Transverse colon (tissue), 4 donors: Measurements from ENCODE around the gene S1PR5. TPM values are rescaled to one million over a fixed set of nuclear protein-coding genes. Genes with fewer than 3 reads are reported as not detected.

Source experiments
- DNase-seq: peaks from one replicate; pipeline ENCODE4 v3.0.0-alpha.2; 2019
- H3K27ac ChIP-seq, 4 donors: fragments of 200-600 bp; sonication (generic); 2 replicates each; pipeline ENCODE4 v1.5.1; 2016 to 2018; ENCODE audit warnings: inconsistent platforms in 4 of 4
- H3K27me3 ChIP-seq: fragments of 200-600 bp; sonication (generic); 2 replicates; pipeline ENCODE4 v1.5.1; 2017; ENCODE audit warnings: inconsistent platforms
- H3K36me3 ChIP-seq, 4 donors: fragments of 200-600 bp; sonication (generic); 2 replicates each; pipeline ENCODE4 v1.5.1; 2017 to 2019; ENCODE audit warnings: inconsistent platforms in 4 of 4
- H3K4me1 ChIP-seq, 4 donors: fragments of 200-600 bp; sonication (generic); 2 replicates each; pipeline ENCODE4 v1.5.1; 2017 to 2020; ENCODE audit warnings: inconsistent platforms in 4 of 4
- H3K4me3 ChIP-seq, 4 donors: fragments of 200-600 bp; sonication (generic); 1 replicate in 1 of 4; 2 replicates in 3 of 4; pipeline versions ENCODE4 v1.5.1 to v1.6.1; 2017 to 2019; ENCODE audit warnings: inconsistent platforms in 4 of 4
- H3K9me3 ChIP-seq, 2 donors: fragments of 200-600 bp; sonication (generic); 2 replicates each; pipeline ENCODE4 v1.5.1; 2017 to 2019; ENCODE audit warnings: inconsistent platforms in 2 of 2
- EP300 ChIP-seq: sonication (generic); formaldehyde crosslinking; IDR thresholded peaks from one replicate; pipeline ENCODE4 v1.6.1; 2017; ENCODE audit warnings: antibody characterized with exemption, low read depth
- POLR2A ChIP-seq: fragments of 450-650 bp; IDR thresholded peaks from one replicate; pipeline ENCODE4 v1.6.1; 2016; ENCODE audit warnings: antibody characterized with exemption, mild to moderate bottlenecking, moderate library complexity
- POLR2AphosphoS5 ChIP-seq, 3 donors: sonication (generic); formaldehyde crosslinking; IDR thresholded peaks; one replicate each; pipeline ENCODE4 v1.6.1; 2016; ENCODE audit warnings: antibody characterized with exemption in 3 of 3
- WGBS, 2 donors: methylation state at CpG; one replicate each; pipeline ENCODE4 v1.1.5; 2018; ENCODE audit warnings: low coverage in 1 of 2; 5-methylcytosine and 5-hydroxymethylcytosine counted together
- in situ Hi-C, 4 donors: fragments of 200-750 bp; cut with MboI; loops; one replicate each; pipeline versions ENCODE4 v1.15.0 to v1.15.1; 2017; ENCODE audit warnings: low sequenced_read_pairs in 3 of 4, low pct_ligation_motif_present in 1 of 4, low pct_unique_long_range_greater_than_20kb in 1 of 4
- intact Hi-C: fragments of 100-400 bp; cut with DNase I; formaldehyde crosslinking; loops from one replicate; pipeline ENCODE4 v1.15.1; 2023; ENCODE audit warnings: low total_unique reads
- total RNA-seq, 4 donors: library from RNA; depleted of rRNA; stranded (reverse); fragments of >200 nt; gene quantifications; one replicate each; pipeline ENCODE4 v1.1.0, GENCODE V29; 2016
- TF ChIP-seq, protein P1 (sequence below), 5 experiments: fragments of 200-600 bp in 3 of 5; fragments of 450-650 bp in 2 of 5; sonication (generic) in 3 of 5; IDR thresholded peaks; 1 replicate in 2 of 5; 2 replicates in 3 of 5; pipeline ENCODE4 v1.5.1; 2016 to 2017; ENCODE audit warnings: antibody characterized with exemption in 5 of 5, inconsistent platforms in 3 of 5, mild to moderate bottlenecking in 2 of 5, moderate library complexity in 1 of 5

The S1PR5 gene
- total RNA-seq, 4 donors from 2014 or later: not detected

DNA sequence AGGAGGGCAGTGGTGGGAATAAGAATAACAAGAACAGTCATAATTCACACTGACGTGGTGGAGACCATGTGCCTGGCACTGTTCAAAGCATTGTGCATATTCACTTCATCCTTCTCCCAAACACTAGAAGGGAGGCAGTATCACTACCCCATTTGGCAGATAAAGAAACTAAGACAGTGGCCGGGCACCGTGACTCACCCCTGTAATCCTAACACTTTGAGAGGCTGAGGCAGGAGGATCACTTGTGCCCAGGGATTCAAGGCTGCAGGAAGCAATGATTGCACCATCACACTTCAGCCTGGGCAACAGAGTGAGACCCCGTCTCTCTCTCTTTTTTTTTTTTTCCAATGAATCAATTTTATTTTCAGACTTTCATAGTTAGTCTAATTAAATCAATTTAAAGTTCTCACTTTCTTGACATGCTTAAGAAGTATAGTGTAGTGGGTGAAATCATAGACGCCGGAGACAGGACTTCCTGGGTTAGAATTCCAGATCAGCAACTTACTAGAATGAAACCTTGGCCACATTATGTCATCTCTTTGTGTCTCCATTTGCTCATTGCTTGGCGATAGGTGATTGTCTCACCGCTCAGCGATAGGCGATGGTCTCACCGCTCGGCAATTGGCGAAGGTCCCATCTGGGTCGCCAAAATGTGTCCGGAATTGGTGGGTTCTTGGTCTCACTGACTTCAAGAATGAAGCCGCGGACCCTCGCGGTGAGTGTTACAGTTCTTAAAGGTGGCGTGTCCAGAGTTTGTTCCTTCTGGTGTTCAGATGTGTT is 21.1 kb upstream of the S1PR5 start:
- intact Hi-C loops: no loop called here
- H3K27ac ChIP-seq: no peak overlapping the region
- H3K9me3 ChIP-seq: no peaks in the 10 kb centered on the region
- H3K4me1 ChIP-seq: peaks cover 0 to 7% (median 3%) of the 10 kb centered on the region in 4 donors
- in situ Hi-C loops: no loop called here
- 53 to 66% methylated on average over 4 to 20 of the region's 20 CpGs for WGBS, 2 donors
- H3K27me3 ChIP-seq: peaks cover 10% of the 10 kb centered on the region
- H3K4me3 ChIP-seq: no peak overlapping the region
- no peaks in the 10 kb centered on the region for H3K36me3 ChIP-seq
- no peak for DNase-seq
- TF ChIP-seq POLR2AphosphoS5 (IDR thresholded peaks at IDR 0.05) (no peak), POLR2A (no peak)

DNA sequence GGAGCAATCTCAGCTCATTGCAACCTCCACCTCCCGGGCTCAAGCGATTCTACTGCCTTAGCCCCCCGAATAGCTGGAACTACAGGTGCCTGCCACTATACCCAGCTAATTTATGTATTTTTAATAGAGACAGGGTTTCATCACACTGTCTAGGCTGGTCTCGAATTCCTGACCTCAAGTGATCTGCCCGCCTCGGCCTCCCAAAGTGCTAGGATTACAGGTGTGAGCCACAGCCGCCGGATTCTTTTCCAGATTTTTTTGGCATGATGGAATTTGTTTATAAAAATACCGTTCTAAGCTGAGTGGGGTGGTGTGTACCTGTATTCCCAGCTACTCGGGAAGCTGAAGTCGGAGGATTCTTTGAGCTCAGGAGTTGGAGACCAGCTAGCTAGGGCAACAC is 20.4 kb upstream of the S1PR5 start:
- Histone ChIP-seq H3K36me3 (no peaks in the 10 kb centered on the region), H3K4me1 (no peaks in the 10 kb centered on the region), H3K9me3 (no peaks in the 10 kb centered on the region), H3K27ac (no peak overlapping the region), H3K4me3 (no peak overlapping the region), H3K27me3 (peaks cover 10% of the 10 kb centered on the region)
- no peak for TF ChIP-seq POLR2A
- TF ChIP-seq POLR2AphosphoS5 (IDR thresholded peaks at IDR 0.05): no peak
- no peak for TF ChIP-seq EP300
- TF ChIP-seq, protein P1, sequence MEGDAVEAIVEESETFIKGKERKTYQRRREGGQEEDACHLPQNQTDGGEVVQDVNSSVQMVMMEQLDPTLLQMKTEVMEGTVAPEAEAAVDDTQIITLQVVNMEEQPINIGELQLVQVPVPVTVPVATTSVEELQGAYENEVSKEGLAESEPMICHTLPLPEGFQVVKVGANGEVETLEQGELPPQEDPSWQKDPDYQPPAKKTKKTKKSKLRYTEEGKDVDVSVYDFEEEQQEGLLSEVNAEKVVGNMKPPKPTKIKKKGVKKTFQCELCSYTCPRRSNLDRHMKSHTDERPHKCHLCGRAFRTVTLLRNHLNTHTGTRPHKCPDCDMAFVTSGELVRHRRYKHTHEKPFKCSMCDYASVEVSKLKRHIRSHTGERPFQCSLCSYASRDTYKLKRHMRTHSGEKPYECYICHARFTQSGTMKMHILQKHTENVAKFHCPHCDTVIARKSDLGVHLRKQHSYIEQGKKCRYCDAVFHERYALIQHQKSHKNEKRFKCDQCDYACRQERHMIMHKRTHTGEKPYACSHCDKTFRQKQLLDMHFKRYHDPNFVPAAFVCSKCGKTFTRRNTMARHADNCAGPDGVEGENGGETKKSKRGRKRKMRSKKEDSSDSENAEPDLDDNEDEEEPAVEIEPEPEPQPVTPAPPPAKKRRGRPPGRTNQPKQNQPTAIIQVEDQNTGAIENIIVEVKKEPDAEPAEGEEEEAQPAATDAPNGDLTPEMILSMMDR (IDR thresholded peaks at IDR 0.05): no peak
- intact Hi-C loops (no loop called here), in situ Hi-C loops (no loop called here)
- 75 to 76% methylated on average over 10 to 11 of the region's 11 CpGs for WGBS, 2 donors
- DNase-seq: no peak

- intact Hi-C loops (no loop called here), in situ Hi-C loops (no loop called here)
- Histone ChIP-seq H3K4me1 (no peaks in the 10 kb centered on the region), H3K9me3 (no peaks in the 10 kb centered on the region), H3K27me3 (peaks cover 10% of the 10 kb centered on the region), H3K27ac (no peak overlapping the region), H3K36me3 (no peaks in the 10 kb centered on the region), H3K4me3 (no peak overlapping the region)
- WGBS, 2 donors: 71% methylated on average over 6 of the region's 6 CpGs; no CpG with 5 or more reads in 1 of the 2 donors
- DNase-seq: no peak
- TF ChIP-seq POLR2AphosphoS5 (IDR thresholded peaks at IDR 0.05) (no peak), EP300 (no peak), POLR2A (no peak)
- TF ChIP-seq, protein P1 (IDR thresholded peaks at IDR 0.05): no peak
These were observed 18.4 kb upstream of the S1PR5 start for GRCh38 chr19:10535613-10536012.

GRCh38 chr19:10533646-10534386 is 16.6 kb upstream of the S1PR5 start:
- TF ChIP-seq, protein P1 (IDR thresholded peaks at IDR 0.05): no peak
- TF ChIP-seq POLR2AphosphoS5 (IDR thresholded peaks at IDR 0.05): no peak
- no peak for TF ChIP-seq POLR2A
- no peak for TF ChIP-seq EP300
- no peaks in the 10 kb centered on the region for H3K9me3 ChIP-seq
- no peaks in the 10 kb centered on the region for H3K36me3 ChIP-seq
- H3K27me3 ChIP-seq: peaks cover 2% of the 10 kb centered on the region
- intact Hi-C loops (loop anchor here (5.0 kb wide), 1 partner anchor 897 kb away; no protein-coding TSS in a partner anchor), in situ Hi-C loops (no loop called here)
- WGBS, 2 donors: 67 to 70% methylated on average over 5 to 10 of the region's 10 CpGs
- H3K4me3 ChIP-seq: no peak overlapping the region
- no peaks in the 10 kb centered on the region for H3K4me1 ChIP-seq
- peak overlapping the region in 1 of 4 donors; percentile 5 for H3K27ac ChIP-seq
- DNase-seq: no peak
